Spleen (tissue), 11 donors: Measurements from ENCODE around the gene LTB4R2. TPM values are rescaled to one million over a fixed set of nuclear protein-coding genes. Genes with fewer than 3 reads are reported as not detected.

Source experiments
- DNase-seq: peaks from one replicate; pipeline ENCODE4 v3.0.0-alpha.2; 2020
- H3K27ac ChIP-seq, 8 donors: fragments of 200-600 bp; sonication (generic) in 7 of 8; 1 replicate in 4 of 8; 2 replicates in 4 of 8; pipeline versions ENCODE4 v1.5.0 to v1.8.0; 2016 to 2021; ENCODE audit warnings: inconsistent platforms in 4 of 8, mild to moderate bottlenecking in 4 of 8, moderate library complexity in 1 of 8
- H3K27me3 ChIP-seq, 7 donors: fragments of 200-600 bp; sonication (generic) in 6 of 7; replicated peaks in 1 of 7; 1 replicate in 4 of 7; 2 replicates in 3 of 7; pipeline versions ENCODE4 v1.5.0 to v1.8.0; 2016 to 2021; ENCODE audit warnings: inconsistent platforms in 3 of 7, mild to moderate bottlenecking in 1 of 7
- H3K36me3 ChIP-seq, 6 donors: fragments of 200-600 bp; sonication (generic) in 5 of 6; 1 replicate in 4 of 6; 2 replicates in 2 of 6; pipeline versions ENCODE4 v1.5.0 to v1.8.0; 2016 to 2021; ENCODE audit warnings: inconsistent platforms in 2 of 6
- H3K4me1 ChIP-seq, 6 donors: fragments of 200-600 bp; sonication (generic) in 5 of 6; 1 replicate in 3 of 6; 2 replicates in 3 of 6; pipeline versions ENCODE4 v1.5.0 to v1.8.0; 2016 to 2021; ENCODE audit warnings: inconsistent platforms in 3 of 6
- H3K4me3 ChIP-seq, 8 donors: fragments of 200-600 bp; sonication (generic) in 7 of 8; 1 replicate in 4 of 8; 2 replicates in 4 of 8; pipeline versions ENCODE4 v1.5.0 to v1.8.0; 2016 to 2021; ENCODE audit warnings: inconsistent platforms in 4 of 8, mild to moderate bottlenecking in 4 of 8, moderate library complexity in 2 of 8
- H3K9me3 ChIP-seq, 8 donors: fragments of 200-600 bp; sonication (generic) in 7 of 8; 1 replicate in 4 of 8; 2 replicates in 4 of 8; pipeline versions ENCODE4 v1.5.0 to v1.8.0; 2016 to 2021; ENCODE audit warnings: inconsistent platforms in 4 of 8
- CTCF ChIP-seq, 11 experiments: fragments of 200-600 bp in 7 of 11; fragments of 450-650 bp in 4 of 11; sonication (generic) in 4 of 11; IDR thresholded peaks in 8 of 11; conservative IDR thresholded peaks in 3 of 11; 1 replicate in 7 of 11; 2 replicates in 4 of 11; pipeline versions ENCODE4 v1.4.0 to v1.8.0; 2016 to 2021; ENCODE audit warnings: antibody characterized with exemption in 11 of 11, inconsistent platforms in 4 of 11, mild to moderate bottlenecking in 1 of 11
- POLR2A ChIP-seq, 3 donors: fragments of 450-650 bp; IDR thresholded peaks; one replicate each; pipeline ENCODE4 v1.5.1; 2017; ENCODE audit warnings: antibody characterized with exemption in 3 of 3, mild to moderate bottlenecking in 1 of 3
- POLR2AphosphoS5 ChIP-seq, 3 donors: sonication (generic); formaldehyde crosslinking; IDR thresholded peaks; one replicate each; pipeline ENCODE4 v1.5.1; 2017; ENCODE audit warnings: antibody characterized with exemption in 3 of 3
- WGBS, 5 donors: extraction: QIAGEN DNeasy Blood & Tissue Kit in 3 of 5; methylation state at CpG; one replicate each; pipeline versions ENCODE4 v1.1.5 to v1.1.7; 2013 to 2018; 5-methylcytosine and 5-hydroxymethylcytosine counted together
- intact Hi-C: fragments of 100-400 bp; cut with DNase I; formaldehyde crosslinking; loops from one replicate; pipeline ENCODE4 v1.15.0; 2023; ENCODE audit warnings: low total_unique reads
- polyA plus RNA-seq, 3 donors: library from polyadenylated mRNA; stranded (reverse); fragments of 200-250 nt; gene quantifications; one replicate each; pipeline ENCODE4 v1.2.1, GENCODE V29; 2013
- total RNA-seq, 7 donors: library from RNA; depleted of rRNA in 3 of 7; stranded (reverse); fragments of >200 nt in 3 of 7; fragmentation: NEBNext Ultra II Directional in 4 of 7; extraction: Animal tissue kit (Norgen Biotek cat#: 25700) in 4 of 7; gene quantifications; one replicate each; pipeline versions ENCODE4 v1.1.0 to v1.2.1, GENCODE V29; 2016 to 2021
- donor health status: healthy with polysubstance abuse.
- donor health status: DM: no; HTN: no; CAD: no; lungs with moderate emphysema.
- donor health status: DM: no; HTN: no; CAD: no.
- donor health status: Bipolar disorder and iron deficiency.
- donor health status: healthy.
- donor health status: DM: no; HTN: no; CAD: no.
- donor health status: DM: yes; HTN: yes; CAD: no.

The LTB4R2 gene
- total and polyA plus RNA-seq, 10 donors = 0.83 to 32.3 (median 13.9) TPM

- DNase-seq = no peak
- peaks cover 0 to 49% (median 2%) of the 10 kb centered on the region in 6 donors for H3K36me3 ChIP-seq
- intact Hi-C loops = no loop called here
- H3K9me3 ChIP-seq = no peaks in the 10 kb centered on the region
- peaks cover 36 to 80% (median 59%) of the 10 kb centered on the region in 6 donors for H3K4me1 ChIP-seq
- peak overlapping the region in 1 of 8 donors; percentile 87 for H3K4me3 ChIP-seq
- H3K27me3 ChIP-seq = no peaks in the 10 kb centered on the region
- TF ChIP-seq POLR2AphosphoS5 (IDR thresholded peaks at IDR 0.05) = no peak
- TF ChIP-seq CTCF (IDR thresholded peaks at IDR 0.05 in 8 of 11, conservative IDR thresholded peaks at IDR 0.05 in 3 of 11) = no peak
- TF ChIP-seq POLR2A (IDR thresholded peaks at IDR 0.05) = no peak
- WGBS, 5 donors = 59 to 89% (median 76%) methylated on average over 18 of the region's 18 CpGs
- peak overlapping the region; percentile 60 to 98 (median 96) for H3K27ac ChIP-seq
Observed at GRCh38 chr14:24316597-24316950, 6.6 kb downstream of the LTB4R2 start.

GRCh38 chr14:24317141-24317928 is 7.4 kb downstream of the LTB4R2 start:
- 89 to 95% (median 91%) methylated on average over 3 of the region's 3 CpGs for WGBS, 5 donors
- intact Hi-C loops = no loop called here
- Histone ChIP-seq H3K27ac (peak overlapping the region in 7 of 8 donors; percentile 36 to 98 (median 97)), H3K36me3 (peaks cover 0 to 57% (median 2%) of the 10 kb centered on the region in 6 donors), H3K27me3 (no peaks in the 10 kb centered on the region), H3K4me1 (peaks cover 31 to 72% (median 51%) of the 10 kb centered on the region in 6 donors), H3K4me3 (no peak overlapping the region), H3K9me3 (no peaks in the 10 kb centered on the region)
- DNase-seq = no peak
- no peak for TF ChIP-seq POLR2AphosphoS5 (IDR thresholded peaks at IDR 0.05)
- TF ChIP-seq CTCF (IDR thresholded peaks at IDR 0.05 in 8 of 11, conservative IDR thresholded peaks at IDR 0.05 in 3 of 11) = no peak
- no peak for TF ChIP-seq POLR2A (IDR thresholded peaks at IDR 0.05)

GRCh38 chr14:24321212-24321975 is 11.5 kb downstream of the LTB4R2 start:
- TF ChIP-seq POLR2A (IDR thresholded peaks at IDR 0.05) (no peak), POLR2AphosphoS5 (IDR thresholded peaks at IDR 0.05) (no peak), CTCF (IDR thresholded peaks at IDR 0.05 in 8 of 11, conservative IDR thresholded peaks at IDR 0.05 in 3 of 11) (no peak)
- DNase-seq = no peak
- Histone ChIP-seq H3K27ac (no peak overlapping the region), H3K9me3 (no peaks in the 10 kb centered on the region), H3K27me3 (no peaks in the 10 kb centered on the region), H3K4me1 (peaks cover 0 to 48% (median 20%) of the 10 kb centered on the region in 6 donors), H3K36me3 (peaks cover 0 to 79% (median 2%) of the 10 kb centered on the region in 6 donors), H3K4me3 (no peak overlapping the region)
- intact Hi-C loops = no loop called here
- 88 to 94% (median 88%) methylated on average over 14 of the region's 14 CpGs for WGBS, 5 donors

GRCh38 chr14:24322672-24323071 is 12.7 kb downstream of the LTB4R2 start:
- Histone ChIP-seq H3K27me3 (no peaks in the 10 kb centered on the region), H3K4me3 (no peak overlapping the region), H3K9me3 (no peaks in the 10 kb centered on the region), H3K36me3 (peaks cover 0 to 68% (median 2%) of the 10 kb centered on the region in 6 donors), H3K4me1 (peaks cover 7 to 48% (median 20%) of the 10 kb centered on the region in 6 donors), H3K27ac (no peak overlapping the region)
- DNase-seq = no peak
- WGBS, 5 donors = 82 to 90% (median 87%) methylated on average over 10 of the region's 10 CpGs
- intact Hi-C loops = no loop called here
- TF ChIP-seq POLR2A (IDR thresholded peaks at IDR 0.05) (no peak), POLR2AphosphoS5 (IDR thresholded peaks at IDR 0.05) (peak in 1 of 3 donors; percentile 23), CTCF (IDR thresholded peaks at IDR 0.05 in 8 of 11, conservative IDR thresholded peaks at IDR 0.05 in 3 of 11) (no peak)
